GM10248 (cell line): ENCODE data around the gene TNFRSF13B.
"Not testable (repeated sequence)": the region's sequence is repeated elsewhere in the genome, so short reads cannot be mapped to it uniquely, and the experiment has no call there.

Source experiments
- CTCF ChIA-PET: fragments of 300-600 bp; sonication (Branson Sonifier 250); formaldehyde crosslinking; extraction: SDS; loops from one replicate; lab custom pipeline; 2021; ENCODE audit warnings: antibody characterized with exemption; lab: Yijun Ruan, JAX
- POLR2A ChIA-PET: fragments of 350-650 bp; sonication (Branson Sonifier 250); formaldehyde crosslinking; extraction: SDS; loops from one replicate; lab custom pipeline; 2020; ENCODE audit warnings: antibody characterized with exemption; lab: Yijun Ruan, JAX
- DNase-seq: peaks from one replicate; pipeline ENCODE4 v3.0.0; 2012; ENCODE audit errors: extremely low spot score
- TF ChIP-seq, protein P1 (sequence below): IDR thresholded peaks from 2 replicates; pipeline ENCODE4 v1.5.1; 2012; ENCODE audit warnings: mild to moderate bottlenecking, low read depth; ENCODE audit errors: extremely low read depth, missing control alignments, control extremely low read depth

The TNFRSF13B gene

GRCh38 chr17:17001076-17001777, 29.3 kb upstream of the TNFRSF13B start:
- no peak for DNase-seq
- POLR2A ChIA-PET, result no interaction called here
- CTCF ChIA-PET, result interaction anchor here (0.8 to 2.9 kb wide), 11 partner anchors 10 to 313 kb away, joined by 3 to 18 read pairs (median 3); no protein-coding TSS in a partner anchor
- TF ChIP-seq, protein P1, sequence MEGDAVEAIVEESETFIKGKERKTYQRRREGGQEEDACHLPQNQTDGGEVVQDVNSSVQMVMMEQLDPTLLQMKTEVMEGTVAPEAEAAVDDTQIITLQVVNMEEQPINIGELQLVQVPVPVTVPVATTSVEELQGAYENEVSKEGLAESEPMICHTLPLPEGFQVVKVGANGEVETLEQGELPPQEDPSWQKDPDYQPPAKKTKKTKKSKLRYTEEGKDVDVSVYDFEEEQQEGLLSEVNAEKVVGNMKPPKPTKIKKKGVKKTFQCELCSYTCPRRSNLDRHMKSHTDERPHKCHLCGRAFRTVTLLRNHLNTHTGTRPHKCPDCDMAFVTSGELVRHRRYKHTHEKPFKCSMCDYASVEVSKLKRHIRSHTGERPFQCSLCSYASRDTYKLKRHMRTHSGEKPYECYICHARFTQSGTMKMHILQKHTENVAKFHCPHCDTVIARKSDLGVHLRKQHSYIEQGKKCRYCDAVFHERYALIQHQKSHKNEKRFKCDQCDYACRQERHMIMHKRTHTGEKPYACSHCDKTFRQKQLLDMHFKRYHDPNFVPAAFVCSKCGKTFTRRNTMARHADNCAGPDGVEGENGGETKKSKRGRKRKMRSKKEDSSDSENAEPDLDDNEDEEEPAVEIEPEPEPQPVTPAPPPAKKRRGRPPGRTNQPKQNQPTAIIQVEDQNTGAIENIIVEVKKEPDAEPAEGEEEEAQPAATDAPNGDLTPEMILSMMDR, result no peak

GRCh38 chr17:16999931-17000625, 28.2 kb upstream of the TNFRSF13B start:
- ChIA-PET CTCF (interaction anchor here (0.9 to 2.9 kb wide), 11 partner anchors 8 to 355 kb away, joined by 3 to 18 read pairs (median 3); no protein-coding TSS in a partner anchor), POLR2A (no interaction called here)
- TF ChIP-seq, protein P1, result no peak
- DNase-seq, result no peak

- ChIA-PET POLR2A (no interaction called here), CTCF (interaction anchor here (1.3 kb wide), 1 partner anchor 9 kb away, joined by 3 read pairs; no protein-coding TSS in a partner anchor)
- TF ChIP-seq, protein P1, result no peak
- DNase-seq, result no peak
Measured at GRCh38 chr17:16997514-16998429, 25.9 kb upstream of the TNFRSF13B start.

GRCh38 chr17:16996726-16997125, 24.8 kb upstream of the TNFRSF13B start:
- POLR2A ChIA-PET, DNase-seq: not testable (repeated sequence)
- CTCF ChIA-PET, result interaction anchor here (1.3 kb wide), 1 partner anchor 8 kb away, joined by 3 read pairs; no protein-coding TSS in a partner anchor

DNA sequence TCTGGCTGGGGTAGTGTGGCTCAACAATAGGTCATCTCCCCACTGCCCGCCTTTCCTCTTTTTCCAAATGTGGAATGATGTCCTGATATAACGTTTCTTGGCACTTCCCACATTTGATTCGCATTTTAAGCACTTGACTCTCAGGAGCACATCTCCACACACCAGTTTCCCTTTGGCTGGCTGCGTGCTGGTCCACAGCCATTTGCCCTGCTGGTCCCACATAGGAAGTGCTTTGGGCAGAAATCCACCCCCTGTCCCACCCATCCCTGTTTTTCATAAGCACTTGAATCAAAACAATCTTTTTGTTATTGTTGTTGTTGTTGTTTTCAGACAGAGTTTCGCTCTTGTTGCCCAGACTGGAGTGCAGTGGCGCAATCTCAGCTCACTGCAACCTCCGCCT, 24.0 kb upstream of the TNFRSF13B start:
- DNase-seq, result no peak
- ChIA-PET POLR2A (no interaction called here), CTCF (interaction anchor here (1.2 to 10.6 kb wide), 2 partner anchors 17 to 317 kb away, joined by 3 to 163 read pairs; no protein-coding TSS in a partner anchor)
- TF ChIP-seq, protein P1, result no peak

GRCh38 chr17:16994631-16995030, 22.7 kb upstream of the TNFRSF13B start:
- TF ChIP-seq, protein P1, result no peak
- CTCF ChIA-PET, result interaction anchor here (1.2 to 10.6 kb wide), 4 partner anchors 16 to 318 kb away, joined by 3 to 163 read pairs (median 14); no protein-coding TSS in a partner anchor
- no peak for DNase-seq
- POLR2A ChIA-PET, result no interaction called here
